Measurements from ENCODE around the gene SNAPIN.
"Not testable (repeated sequence)": the region's sequence is repeated elsewhere in the genome, so short reads cannot be mapped to it uniquely, and the experiment has no call there.

Gene SNAPIN

DNA sequence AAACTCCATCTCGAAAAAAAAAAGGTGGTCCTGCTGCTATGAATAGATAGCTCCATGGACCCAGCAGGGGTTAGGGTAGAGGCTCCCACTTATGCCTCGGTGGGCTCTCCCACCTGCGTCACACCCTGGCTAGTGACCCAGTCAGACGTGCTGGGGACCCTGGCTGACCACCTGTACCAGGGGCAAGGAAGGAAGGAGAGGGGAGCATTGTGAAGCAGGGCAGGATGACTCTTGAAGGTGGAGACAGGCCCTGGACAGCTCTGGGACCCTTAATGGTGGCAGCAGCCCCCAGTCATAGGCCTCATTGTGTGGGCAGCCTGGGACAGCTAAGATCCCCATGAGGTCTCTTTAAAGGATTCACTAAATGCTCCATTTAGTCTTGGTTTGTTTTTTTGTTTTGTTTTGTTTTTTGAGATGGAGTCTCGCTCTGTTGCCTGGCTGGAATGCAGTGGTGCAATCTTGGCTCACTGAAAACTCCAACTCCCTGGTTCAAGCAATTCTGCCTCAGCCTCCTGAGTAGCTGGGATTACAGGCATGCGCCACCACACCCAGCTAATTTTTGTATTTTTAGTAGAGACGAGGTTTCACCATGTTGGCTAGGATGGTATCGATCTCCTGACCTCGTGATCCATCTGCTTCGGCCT is 10.4 kb upstream of the SNAPIN start:
- no peak for DNase-seq

GRCh38 chr1:153649137-153649862 is 9.2 kb upstream of the SNAPIN start:
- DNase-seq, result peak; percentile 70 to 71

DNA sequence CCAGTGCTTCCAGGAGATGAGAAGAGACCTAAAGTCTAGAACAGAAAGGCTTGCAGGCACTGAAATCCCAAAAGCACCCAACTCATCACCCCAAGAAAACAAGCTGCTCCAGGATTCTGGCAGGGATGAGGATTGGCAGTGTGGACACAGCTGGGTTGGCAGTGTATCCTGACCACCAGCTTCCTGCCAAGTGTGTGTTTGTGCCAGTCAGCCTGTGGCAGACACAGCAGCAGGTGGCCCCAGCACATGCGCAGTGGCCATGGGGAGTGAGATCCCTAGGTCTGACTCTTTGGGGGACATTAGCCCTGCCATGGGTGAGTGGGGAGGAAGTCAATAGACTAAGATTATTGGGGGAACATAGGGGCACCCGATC is 8.7 kb upstream of the SNAPIN start:
- DNase-seq, result peak; percentile 84 to 95

- peak; percentile 70 to 82 for DNase-seq
Observed at GRCh38 chr1:153651771-153652170, 6.7 kb upstream of the SNAPIN start.

GRCh38 chr1:153652805-153653500 is 5.5 kb upstream of the SNAPIN start:
- no peak for DNase-seq

GRCh38 chr1:153655333-153655732 is 3.2 kb upstream of the SNAPIN start:
- DNase-seq, result peak; percentile 39 to 60

DNA sequence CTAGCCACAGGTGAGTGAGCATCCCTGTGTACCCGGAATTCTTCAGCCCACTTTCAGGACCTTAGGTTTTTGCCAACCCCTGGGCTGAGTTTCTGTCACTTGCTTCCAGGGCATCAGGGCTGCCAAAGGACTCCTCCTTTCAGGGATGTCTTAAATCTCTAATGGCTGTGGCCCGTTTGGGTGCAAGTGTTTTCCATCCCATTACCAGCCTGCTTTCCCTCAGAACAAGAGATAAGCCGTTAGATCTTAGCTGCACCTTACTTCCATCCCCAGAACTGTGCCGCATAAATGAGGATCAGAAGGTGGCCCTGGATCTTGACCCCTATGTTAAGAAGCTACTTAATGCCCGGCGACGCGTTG is 652 bp downstream of the SNAPIN start:
- no peak for DNase-seq

GRCh38 chr1:153659656-153660055 is 1.2 kb downstream of the SNAPIN start:
- no peak for DNase-seq

DNA sequence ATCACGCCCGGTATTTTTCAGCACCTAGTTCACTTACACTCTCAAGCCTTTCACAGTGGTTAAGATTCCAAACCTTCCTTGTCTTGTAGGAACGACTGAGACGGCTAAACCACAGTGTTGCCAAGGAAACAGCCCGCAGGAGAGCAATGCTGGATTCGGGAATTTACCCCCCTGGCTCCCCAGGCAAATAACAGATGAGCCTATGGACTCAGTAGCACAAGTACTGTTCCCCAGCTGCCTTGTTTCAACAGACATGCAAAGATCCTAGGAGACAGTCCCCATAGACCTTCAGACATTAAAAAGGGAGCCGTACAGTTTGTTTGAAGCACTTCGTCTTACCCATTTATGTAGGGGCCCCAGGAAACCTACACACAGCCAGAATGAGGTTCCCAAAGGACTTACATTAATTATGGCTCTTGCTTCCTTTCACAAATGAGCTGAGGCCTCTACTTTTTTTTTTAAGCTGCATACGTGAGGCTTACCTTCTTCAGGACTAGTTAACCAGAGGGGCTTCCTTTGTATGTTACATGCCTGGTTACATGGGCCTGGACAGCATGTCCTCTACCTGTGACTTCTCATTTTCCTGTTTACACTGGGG is 2.7 kb downstream of the SNAPIN start:
- no peak for DNase-seq

- no peak for DNase-seq
Observed at GRCh38 chr1:153662269-153662668, 3.8 kb downstream of the SNAPIN start.

DNA sequence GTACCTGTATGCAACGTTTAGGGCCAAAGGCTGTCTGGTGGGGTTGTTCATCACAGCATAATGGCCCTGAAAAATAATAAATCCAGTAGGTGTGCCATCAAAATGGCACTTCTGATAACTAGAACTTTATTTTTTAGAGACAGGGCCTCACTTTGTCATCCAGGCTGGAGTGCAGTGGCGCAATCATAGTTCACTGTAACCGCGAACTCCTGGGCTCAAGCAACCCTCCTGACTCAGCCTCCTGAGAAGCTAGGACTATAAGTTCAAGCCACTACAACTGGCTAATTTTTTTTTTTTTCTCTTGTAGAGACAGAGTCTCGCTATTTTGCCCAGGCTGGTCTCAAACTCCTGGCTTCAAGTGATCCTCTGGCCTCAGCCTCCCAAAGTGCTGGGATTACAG is 4.7 kb downstream of the SNAPIN start:
- DNase-seq, result no peak

DNA sequence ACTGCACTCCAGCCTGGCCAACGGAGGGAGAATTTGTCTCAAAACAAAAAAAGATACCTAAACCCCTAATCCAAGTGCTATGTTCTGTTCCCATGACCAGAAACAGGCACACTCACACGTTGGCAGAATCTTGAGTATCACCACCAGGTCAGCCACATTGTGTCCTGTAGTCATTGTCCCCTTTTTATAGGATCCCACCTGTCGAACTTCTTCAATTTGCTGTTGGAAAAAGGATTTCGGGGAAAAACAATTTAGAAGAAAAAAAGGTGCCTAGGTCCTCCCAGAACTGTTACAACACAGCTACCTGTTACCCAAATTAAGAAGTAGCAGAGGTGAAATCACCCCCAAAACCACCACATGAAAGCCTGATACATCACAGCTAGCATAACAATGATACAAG is 8.9 kb downstream of the SNAPIN start:
- DNase-seq, result no peak

GRCh38 chr1:153668672-153669071 is 10.2 kb downstream of the SNAPIN start:
- DNase-seq, result not testable (repeated sequence)

GRCh38 chr1:153669606-153670005 is 11.1 kb downstream of the SNAPIN start:
- no peak for DNase-seq

DNA sequence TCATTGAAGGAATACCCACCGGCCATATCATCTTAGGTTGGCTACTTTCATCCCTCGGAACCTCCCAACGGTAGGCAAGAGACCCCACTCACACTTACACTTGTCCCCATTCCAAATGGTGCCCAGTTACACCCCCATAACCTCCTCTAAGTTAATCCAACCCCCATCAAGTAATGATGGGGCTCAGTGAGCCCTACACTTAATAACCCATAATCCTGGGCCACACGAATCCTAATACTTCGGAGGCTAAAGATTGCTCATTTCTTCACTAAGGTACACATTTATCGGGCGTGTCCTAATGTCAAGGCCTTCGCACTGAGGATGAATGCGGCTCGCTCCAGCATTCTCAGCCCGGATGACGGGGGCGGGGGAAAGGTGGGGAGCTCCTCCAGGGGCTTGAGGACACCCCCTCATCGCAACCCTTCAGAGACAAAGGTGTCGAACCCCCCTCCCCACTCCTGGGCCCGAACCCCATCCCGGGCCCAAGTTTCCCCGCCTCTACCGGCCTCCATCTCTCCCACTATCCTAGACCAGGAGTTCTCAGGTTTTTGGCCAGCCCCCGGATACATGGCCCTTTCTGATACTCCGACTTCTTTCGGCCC is 11.9 kb downstream of the SNAPIN start:
- DNase-seq, result no peak

GRCh38 chr1:153670859-153671627 is 12.5 kb downstream of the SNAPIN start, which contains the start of gene ILF2:
TSS of gene ILF2 (minus strand) at chr1:153670993. CDS start at chr1:153670922, 71 bp downstream.
- DNase-seq, result peak; percentile 100

DNA sequence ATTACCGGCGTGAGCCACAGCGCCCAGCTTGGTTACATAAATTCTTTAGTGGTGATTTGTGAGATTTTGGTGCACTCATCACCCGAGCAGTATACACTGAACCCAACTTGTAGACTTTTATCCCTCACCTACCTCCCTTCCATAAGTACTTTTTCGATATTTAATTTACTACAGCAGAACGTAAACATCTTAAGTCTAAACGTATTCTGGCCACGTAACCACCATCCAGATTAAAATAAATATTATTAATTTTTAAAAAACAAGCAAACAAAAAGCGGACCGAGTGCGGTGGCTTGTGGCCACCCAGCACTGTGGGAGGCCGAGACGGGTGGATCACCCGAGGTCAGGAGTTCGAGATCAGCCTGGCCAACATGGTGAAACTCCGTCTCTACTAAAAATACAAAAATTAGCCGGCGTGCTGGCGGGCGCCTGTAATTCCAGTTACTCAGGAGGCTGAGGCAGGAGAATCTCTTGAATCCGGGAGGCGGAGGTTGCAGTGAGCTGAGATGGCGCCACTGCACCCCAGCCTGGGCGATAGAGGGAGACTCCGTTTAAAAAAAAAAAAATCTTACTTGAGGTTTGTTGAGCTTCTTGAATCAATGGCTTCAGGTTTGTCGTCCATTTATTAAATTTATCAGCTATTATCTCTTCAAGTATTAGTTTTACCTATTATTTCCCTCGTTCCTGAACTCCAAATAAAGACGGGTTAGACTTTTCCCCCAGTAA is 13.3 kb downstream of the SNAPIN start:
- peak; percentile 67 to 70 for DNase-seq

- DNase-seq, result no peak
Observed at GRCh38 chr1:153673511-153673910, 15.0 kb downstream of the SNAPIN start.

GRCh38 chr1:153677718-153678518 is 19.4 kb downstream of the SNAPIN start:
- peak; percentile 59 to 69 for DNase-seq

- peak; percentile 18 to 21 for DNase-seq
Observed at GRCh38 chr1:153678519-153679336, 20.2 kb downstream of the SNAPIN start, which contains the start of gene NPR1. TSS of gene NPR1 (plus strand) at chr1:153678688. CDS start at chr1:153679109, 421 bp downstream.
